Lower leg skin (tissue), 4 donors: ENCODE measurements around the gene CLDN1. TPM values are rescaled to one million over a fixed set of nuclear protein-coding genes. Genes with fewer than 3 reads are reported as not detected.

Experiments
- DNase-seq, 2 donors: peaks; one replicate each; pipeline ENCODE4 v3.0.0-alpha.2; 2019; ENCODE audit warnings: low spot score in 2 of 2
- H3K4me3 ChIP-seq: fragments of 200-600 bp; sonication (generic); 2 replicates; pipeline ENCODE4 v1.5.1; 2017; ENCODE audit warnings: mild to moderate bottlenecking, low read depth; ENCODE audit not compliant: poor library complexity, severe bottlenecking
- CTCF ChIP-seq, 3 donors: fragments of 450-650 bp; IDR thresholded peaks; one replicate each; pipeline ENCODE4 v1.5.1; 2016; ENCODE audit warnings: antibody characterized with exemption in 3 of 3, mild to moderate bottlenecking in 3 of 3, moderate library complexity in 2 of 3
- POLR2A ChIP-seq, 2 donors: fragments of 450-650 bp; IDR thresholded peaks; one replicate each; pipeline ENCODE4 v1.6.1; 2016 to 2017; ENCODE audit warnings: antibody characterized with exemption in 2 of 2, mild to moderate bottlenecking in 1 of 2, moderate library complexity in 1 of 2
- WGBS, 2 donors: methylation state at CpG; one replicate each; pipeline ENCODE4 v1.1.5; 2018; 5-methylcytosine and 5-hydroxymethylcytosine counted together
- intact Hi-C: fragments of 100-400 bp; cut with DNase I; formaldehyde crosslinking; loops from one replicate; pipeline ENCODE4 v1.15.0; 2023; ENCODE audit warnings: low total_unique reads
- total RNA-seq, 4 donors: library from RNA; depleted of rRNA; stranded (reverse); fragments of >200 nt; gene quantifications; one replicate each; pipeline ENCODE4 v1.1.0, GENCODE V29; 2016

Gene CLDN1
- total RNA-seq, 4 donors from 2014 or later: 452 to 1,148 (median 544) TPM

GRCh38 chr3:190265796-190266195 lies 56.5 kb downstream of the CLDN1 start:
- DNase-seq: peak in 1 of 2 donors; percentile 59
- intact Hi-C loops: no loop called here
- 23 to 28% methylated on average over 3 of the region's 3 CpGs for WGBS, 2 donors
- no peak overlapping the region for H3K4me3 ChIP-seq
- TF ChIP-seq POLR2A (IDR thresholded peaks at IDR 0.05) (no peak), CTCF (IDR thresholded peaks at IDR 0.05) (no peak)

GRCh38 chr3:190265126-190265525 lies 57.1 kb downstream of the CLDN1 start:
- intact Hi-C loops: no loop called here
- no peak overlapping the region for H3K4me3 ChIP-seq
- 66 to 70% methylated on average over 1 of the region's 1 CpG for WGBS, 2 donors
- TF ChIP-seq CTCF (IDR thresholded peaks at IDR 0.05) (no peak), POLR2A (IDR thresholded peaks at IDR 0.05) (no peak)
- DNase-seq: no peak

GRCh38 chr3:190261740-190262139 lies 60.5 kb downstream of the CLDN1 start:
- no peak for TF ChIP-seq CTCF (IDR thresholded peaks at IDR 0.05)
- TF ChIP-seq POLR2A (IDR thresholded peaks at IDR 0.05): no peak
- H3K4me3 ChIP-seq: no peak overlapping the region
- DNase-seq: no peak
- intact Hi-C loops: no loop called here

GRCh38 chr3:190261015-190261414 lies 61.2 kb downstream of the CLDN1 start:
- TF ChIP-seq CTCF (IDR thresholded peaks at IDR 0.05) (no peak), POLR2A (IDR thresholded peaks at IDR 0.05) (no peak)
- no peak for DNase-seq
- intact Hi-C loops: no loop called here
- H3K4me3 ChIP-seq: no peak overlapping the region
- WGBS, 2 donors: 68 to 81% methylated on average over 3 of the region's 3 CpGs

GRCh38 chr3:190260301-190260700 lies 61.9 kb downstream of the CLDN1 start:
- DNase-seq: no peak
- WGBS, 2 donors: 64 to 77% methylated on average over 2 of the region's 2 CpGs
- no peak overlapping the region for H3K4me3 ChIP-seq
- TF ChIP-seq POLR2A (IDR thresholded peaks at IDR 0.05) (no peak), CTCF (IDR thresholded peaks at IDR 0.05) (no peak)
- intact Hi-C loops: no loop called here

GRCh38 chr3:190258634-190259033 lies 63.6 kb downstream of the CLDN1 start:
- H3K4me3 ChIP-seq: no peak overlapping the region
- WGBS, 2 donors: 72 to 73% methylated on average over 5 of the region's 5 CpGs
- intact Hi-C loops: no loop called here
- no peak for DNase-seq
- TF ChIP-seq CTCF (IDR thresholded peaks at IDR 0.05) (no peak), POLR2A (IDR thresholded peaks at IDR 0.05) (no peak)
